B cell (primary cell): Measurements from ENCODE around the gene MED27. TPM values are rescaled to one million over a fixed set of nuclear protein-coding genes. Genes with fewer than 3 reads are reported as not detected.

Source experiments
- ATAC-seq: fragments of 200-7000 bp; cut with Tn5 transposase; one replicate; pipeline ENCODE4 v1.10.0; 2021; ENCODE audit warnings: low read depth, mild to moderate bottlenecking, moderate number of reproducible peaks, moderate library complexity
- CTCF ChIA-PET: fragments of 350-600 bp; sonication (Branson Sonifier 250); formaldehyde crosslinking; loops from one replicate; lab custom pipeline; 2021; ENCODE audit warnings: antibody characterized with exemption, inconsistent platforms; lab: Charles Lee
- POLR2A ChIA-PET: fragments of 350-600 bp; sonication (Branson Sonifier 250); formaldehyde crosslinking; loops from one replicate; lab custom pipeline; 2021; ENCODE audit warnings: antibody characterized with exemption; lab: Charles Lee
- DNase-seq: peaks from one replicate; pipeline ENCODE4 v3.0.0; 2013
- H2AFZ ChIP-seq: 2 replicates; pipeline ENCODE4 v1.6.1; 2012; ENCODE audit warnings: mild to moderate bottlenecking, low read depth, low read length; ENCODE audit not compliant: insufficient read depth, poor library complexity, severe bottlenecking
- H3K27ac ChIP-seq, 2 donors: 1 replicate in 1 of 2; 2 replicates in 1 of 2; pipeline ENCODE4 v1.5.1; 2012 to 2013; ENCODE audit warnings: low read length in 2 of 2, mild to moderate bottlenecking in 2 of 2, moderate library complexity in 1 of 2
- H3K27me3 ChIP-seq, 4 experiments: fragments of 200-600 bp in 1 of 4; sonication (generic) in 1 of 4; replicated peaks in 1 of 4; 1 replicate in 2 of 4; 2 replicates in 2 of 4; pipeline versions ENCODE4 v1.6.1 to v1.7.0; 2013 to 2016; ENCODE audit warnings: low read length in 3 of 4, mild to moderate bottlenecking in 2 of 4, mixed read lengths in 1 of 4, moderate library complexity in 1 of 4; ENCODE audit not compliant: insufficient read depth in 4 of 4, control insufficient read depth in 3 of 4; ENCODE audit errors: control extremely low read depth in 1 of 4
- H3K36me3 ChIP-seq, 2 experiments: replicated peaks in 1 of 2; 1 replicate in 1 of 2; 2 replicates in 1 of 2; pipeline versions ENCODE4 v1.6.1 to v1.7.1; 2013; ENCODE audit warnings: low read length in 1 of 2; ENCODE audit not compliant: insufficient read depth in 2 of 2, control insufficient read depth in 1 of 2; ENCODE audit errors: control extremely low read depth in 1 of 2, extremely low read depth in 1 of 2
- H3K4me1 ChIP-seq, 2 donors: fragments of 200-600 bp in 1 of 2; sonication (generic) in 1 of 2; 1 replicate in 1 of 2; 2 replicates in 1 of 2; pipeline versions ENCODE4 v1.5.1 to v1.6.1; 2013 to 2017; ENCODE audit warnings: low read length in 2 of 2; ENCODE audit not compliant: control insufficient read depth in 2 of 2, insufficient read depth in 2 of 2
- H3K4me2 ChIP-seq: replicated peaks from 2 replicates; pipeline ENCODE3; 2012; ENCODE audit warnings: mild to moderate bottlenecking, low read depth, low read length; ENCODE audit not compliant: poor library complexity, severe bottlenecking
- H3K4me3 ChIP-seq, 5 experiments: fragments of 200-600 bp in 1 of 5; sonication (generic) in 1 of 5; 1 replicate in 3 of 5; 2 replicates in 2 of 5; pipeline versions ENCODE4 v1.5.1 to v1.7.0; 2011 to 2016; ENCODE audit warnings: low read length in 4 of 5, mild to moderate bottlenecking in 4 of 5, low read depth in 2 of 5, control low read depth in 1 of 5, moderate library complexity in 1 of 5; ENCODE audit not compliant: insufficient read depth in 1 of 5; ENCODE audit errors: control extremely low read depth in 1 of 5, extremely low read depth in 1 of 5
- H3K79me2 ChIP-seq: fragments of 200-600 bp; sonication (generic); one replicate; pipeline ENCODE4 v1.6.0; 2016; ENCODE audit warnings: low read length; ENCODE audit not compliant: control insufficient read depth, insufficient read depth
- H3K9ac ChIP-seq: fragments of 200-600 bp; sonication (generic); 2 replicates; pipeline ENCODE4 v1.6.1; 2017; ENCODE audit warnings: mild to moderate bottlenecking, low read length, moderate library complexity
- H3K9me3 ChIP-seq, 3 donors: one replicate each; pipeline versions ENCODE4 v1.6.1 to v1.7.1; 2013; ENCODE audit warnings: low read length in 2 of 3; ENCODE audit not compliant: control insufficient read depth in 2 of 3, insufficient read depth in 1 of 3; ENCODE audit errors: control extremely low read depth in 1 of 3
- H4K20me1 ChIP-seq: 2 replicates; pipeline ENCODE4 v1.6.0; 2012; ENCODE audit warnings: mild to moderate bottlenecking, low read length; ENCODE audit not compliant: insufficient read depth, control insufficient read depth, poor library complexity, severe bottlenecking
- H3K27ac Mint-ChIP-seq: one replicate; pipeline ENCODE4 v1.8.0; 2021; ENCODE audit warnings: mixed read lengths
- H3K27me3 Mint-ChIP-seq: one replicate; pipeline ENCODE4 v1.8.0; 2021; ENCODE audit warnings: mixed read lengths
- H3K4me1 Mint-ChIP-seq: one replicate; pipeline ENCODE4 v1.8.0; 2021; ENCODE audit warnings: mixed read lengths
- H3K4me3 Mint-ChIP-seq: one replicate; pipeline ENCODE4 v1.8.0; 2021; ENCODE audit warnings: mixed read lengths
- H3K9me3 Mint-ChIP-seq: one replicate; pipeline ENCODE4 v1.8.0; 2022; ENCODE audit warnings: mixed read lengths; ENCODE audit not compliant: insufficient read depth
- EZH2 ChIP-seq: IDR thresholded peaks from 2 replicates; pipeline ENCODE4 v1.6.1; 2012; ENCODE audit warnings: borderline replicate concordance, low read depth, mild to moderate bottlenecking, moderate library complexity, low read length; ENCODE audit not compliant: insufficient read depth, poor library complexity, severe bottlenecking
- WGBS: methylation state at CpG from one replicate; pipeline ENCODE4 v1.1.5; 2013; ENCODE audit warnings: missing lambda C conversion rate; ENCODE audit not compliant: insufficient coverage; 5-methylcytosine and 5-hydroxymethylcytosine counted together
- intact Hi-C: fragments of 100-400 bp; cut with micrococcal nuclease; formaldehyde crosslinking; loops from one replicate; pipeline ENCODE4 v1.10.0; 2022
- polyA plus RNA-seq: library from polyadenylated mRNA; depleted of rRNA; stranded (reverse); fragments of >200 nt; gene quantifications from 2 replicates; pipeline ENCODE4 v1.2.3, GENCODE V29; 2012
- total RNA-seq, 2 donors: library from RNA; stranded (reverse); fragments of 120-200 nt in 1 of 2; gene quantifications; 1 replicate in 1 of 2; 2 replicates in 1 of 2; pipeline versions ENCODE4 v1.2.3 to v1.2.4, GENCODE V29; 2013 to 2022
- TF ChIP-seq, protein P1 (sequence below): fragments of 200-600 bp; IDR thresholded peaks from one replicate; pipeline ENCODE4 v1.8.0; 2022; ENCODE audit warnings: antibody characterized with exemption, mild to moderate bottlenecking

MED27 gene
- total and polyA plus RNA-seq, 2 donors (not counting 1 experiment from before 2014, with no cell fraction given), result 17.4 to 17.7 TPM

DNA sequence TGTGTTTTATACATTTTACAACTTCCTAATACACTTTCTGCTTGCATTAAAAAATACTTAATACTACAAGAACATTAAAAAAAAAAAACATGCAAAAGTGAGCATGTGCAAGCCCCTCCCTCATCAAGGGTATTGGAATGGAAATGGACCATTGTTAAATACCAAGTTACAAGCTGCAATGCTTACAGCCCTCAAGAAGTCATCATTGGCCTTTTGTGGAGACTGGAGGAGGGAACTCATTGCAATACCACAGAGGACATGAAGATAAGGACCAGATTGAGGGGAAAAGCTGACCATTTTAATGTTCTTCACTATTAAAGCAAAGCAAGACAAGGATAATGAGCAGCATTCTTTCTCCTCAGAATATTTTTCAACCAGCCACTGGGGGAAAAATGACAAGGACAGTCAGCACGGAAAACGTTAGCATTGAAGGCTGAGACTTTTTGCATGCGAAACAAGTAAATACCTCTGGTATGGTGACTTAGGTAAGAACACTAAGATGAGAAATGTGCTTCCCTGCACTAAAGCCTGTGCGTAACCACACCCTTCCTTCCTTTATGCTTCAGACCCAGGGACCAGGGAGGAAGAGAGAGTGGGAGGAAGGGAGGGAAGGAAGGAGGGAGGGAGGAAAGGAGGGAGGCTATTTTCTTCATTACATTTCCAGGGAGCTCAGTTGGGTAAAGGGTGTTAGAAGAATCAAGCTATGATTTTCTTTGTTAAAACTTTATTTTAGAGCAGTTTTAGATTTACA lies 198.7 kb downstream of the MED27 start:
- Histone ChIP-seq H3K4me1 (peaks cover 0 to 3% of the 10 kb centered on the region in 2 donors), H4K20me1 (no peaks in the 10 kb centered on the region), H3K9ac (no peak overlapping the region), H3K4me2 (no peak overlapping the region), H3K79me2 (no peaks in the 10 kb centered on the region), H3K4me3 (no peak overlapping the region), H3K27me3 (no peaks in the 10 kb centered on the region), H3K36me3 (peaks cover 3 to 5% of the 10 kb centered on the region in 2 experiments), H2AFZ (no peak overlapping the region), H3K9me3 (no peaks in the 10 kb centered on the region), H3K27ac (no peak overlapping the region)
- ChIA-PET POLR2A (no interaction called here), CTCF (no interaction called here)
- Mint-ChIP-seq H3K27ac (no peak overlapping the region), H3K4me1 (no peaks in the 10 kb centered on the region), H3K27me3 (no peaks in the 10 kb centered on the region), H3K4me3 (no peak overlapping the region), H3K9me3 (no peaks in the 10 kb centered on the region)
- intact Hi-C loops, result no loop called here
- no peak for DNase-seq
- TF ChIP-seq, protein P1, sequence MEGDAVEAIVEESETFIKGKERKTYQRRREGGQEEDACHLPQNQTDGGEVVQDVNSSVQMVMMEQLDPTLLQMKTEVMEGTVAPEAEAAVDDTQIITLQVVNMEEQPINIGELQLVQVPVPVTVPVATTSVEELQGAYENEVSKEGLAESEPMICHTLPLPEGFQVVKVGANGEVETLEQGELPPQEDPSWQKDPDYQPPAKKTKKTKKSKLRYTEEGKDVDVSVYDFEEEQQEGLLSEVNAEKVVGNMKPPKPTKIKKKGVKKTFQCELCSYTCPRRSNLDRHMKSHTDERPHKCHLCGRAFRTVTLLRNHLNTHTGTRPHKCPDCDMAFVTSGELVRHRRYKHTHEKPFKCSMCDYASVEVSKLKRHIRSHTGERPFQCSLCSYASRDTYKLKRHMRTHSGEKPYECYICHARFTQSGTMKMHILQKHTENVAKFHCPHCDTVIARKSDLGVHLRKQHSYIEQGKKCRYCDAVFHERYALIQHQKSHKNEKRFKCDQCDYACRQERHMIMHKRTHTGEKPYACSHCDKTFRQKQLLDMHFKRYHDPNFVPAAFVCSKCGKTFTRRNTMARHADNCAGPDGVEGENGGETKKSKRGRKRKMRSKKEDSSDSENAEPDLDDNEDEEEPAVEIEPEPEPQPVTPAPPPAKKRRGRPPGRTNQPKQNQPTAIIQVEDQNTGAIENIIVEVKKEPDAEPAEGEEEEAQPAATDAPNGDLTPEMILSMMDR, result no peak
- no peak for TF ChIP-seq EZH2
- no peak for ATAC-seq
- WGBS, result 100% methylated on average over 3 of the region's 4 CpGs

GRCh38 chr9:131879911-131880290 lies 199.8 kb downstream of the MED27 start:
- no peaks in the 10 kb centered on the region for H3K9me3 Mint-ChIP-seq
- H3K27me3 Mint-ChIP-seq, result no peaks in the 10 kb centered on the region
- intact Hi-C loops, result no loop called here
- Histone ChIP-seq H3K9me3 (no peaks in the 10 kb centered on the region), H3K27ac (no peak overlapping the region), H3K27me3 (no peaks in the 10 kb centered on the region), H3K9ac (no peak overlapping the region), H3K4me2 (no peak overlapping the region), H3K79me2 (no peaks in the 10 kb centered on the region), H2AFZ (no peak overlapping the region), H3K4me1 (no peaks in the 10 kb centered on the region), H3K36me3 (peaks cover 3 to 5% of the 10 kb centered on the region in 2 experiments), H3K4me3 (no peak overlapping the region), H4K20me1 (no peaks in the 10 kb centered on the region)
- DNase-seq (no peak), ATAC-seq (no peak)
- no peak overlapping the region for H3K4me3 Mint-ChIP-seq
- ChIA-PET POLR2A (no interaction called here), CTCF (no interaction called here)
- 94% methylated on average over 8 of the region's 13 CpGs for WGBS
- no peak overlapping the region for H3K27ac Mint-ChIP-seq
- TF ChIP-seq, protein P1, result no peak
- TF ChIP-seq EZH2, result no peak
- no peaks in the 10 kb centered on the region for H3K4me1 Mint-ChIP-seq
